Progenitor cell of endocrine pancreas (in vitro differentiated cells): ENCODE results near the gene SLC39A13. TPM values are rescaled to one million over a fixed set of nuclear protein-coding genes. Genes with fewer than 3 reads are reported as not detected.

Source experiments
- DNase-seq: peaks from one replicate; pipeline ENCODE4 v3.0.0; 2021; ENCODE audit warnings: low spot score; ENCODE audit not compliant: unreplicated experiment
- H3K27ac Mint-ChIP-seq: 2 replicates; pipeline ENCODE4 v1.8.0; 2021; ENCODE audit warnings: mild to moderate bottlenecking, moderate library complexity, mixed read lengths
- H3K27me3 Mint-ChIP-seq: 2 replicates; pipeline ENCODE4 v1.8.0; 2021; ENCODE audit warnings: mixed read lengths
- H3K36me3 Mint-ChIP-seq: 2 replicates; pipeline ENCODE4 v1.8.0; 2022; ENCODE audit warnings: mixed read lengths; ENCODE audit not compliant: insufficient read depth
- H3K4me1 Mint-ChIP-seq: 2 replicates; pipeline ENCODE4 v1.8.0; 2021; ENCODE audit warnings: low read depth, mixed read lengths
- H3K4me3 Mint-ChIP-seq: 2 replicates; pipeline ENCODE4 v1.8.0; 2021; ENCODE audit warnings: low read depth, mild to moderate bottlenecking, moderate library complexity, mixed read lengths
- H3K9me3 Mint-ChIP-seq: 2 replicates; pipeline ENCODE4 v1.8.0; 2021; ENCODE audit warnings: low read depth, mixed read lengths
- CTCF ChIP-seq: fragments of 200-600 bp; sonication (generic); IDR thresholded peaks from one replicate; pipeline ENCODE4 v1.5.0; 2021; ENCODE audit warnings: antibody characterized with exemption, mild to moderate bottlenecking; ENCODE audit not compliant: unreplicated experiment
- total RNA-seq: library from RNA; stranded (reverse); gene quantifications from 2 replicates; pipeline ENCODE4 v1.2.1, GENCODE V29; 2021

Gene SLC39A13
- total RNA-seq, 1 donor from 2014 or later: 42.4 TPM

GRCh38 chr11:47361419-47361818 is 47.0 kb upstream of the SLC39A13 start:
- TF ChIP-seq CTCF: no peak
- no peaks in the 10 kb centered on the region for H3K36me3 Mint-ChIP-seq
- DNase-seq: no peak
- H3K27me3 Mint-ChIP-seq: peaks cover 4% of the 10 kb centered on the region
- no peak overlapping the region for H3K4me3 Mint-ChIP-seq
- no peaks in the 10 kb centered on the region for H3K9me3 Mint-ChIP-seq
- peak overlapping the region; percentile 3 for H3K27ac Mint-ChIP-seq
- H3K4me1 Mint-ChIP-seq: no peaks in the 10 kb centered on the region

DNA sequence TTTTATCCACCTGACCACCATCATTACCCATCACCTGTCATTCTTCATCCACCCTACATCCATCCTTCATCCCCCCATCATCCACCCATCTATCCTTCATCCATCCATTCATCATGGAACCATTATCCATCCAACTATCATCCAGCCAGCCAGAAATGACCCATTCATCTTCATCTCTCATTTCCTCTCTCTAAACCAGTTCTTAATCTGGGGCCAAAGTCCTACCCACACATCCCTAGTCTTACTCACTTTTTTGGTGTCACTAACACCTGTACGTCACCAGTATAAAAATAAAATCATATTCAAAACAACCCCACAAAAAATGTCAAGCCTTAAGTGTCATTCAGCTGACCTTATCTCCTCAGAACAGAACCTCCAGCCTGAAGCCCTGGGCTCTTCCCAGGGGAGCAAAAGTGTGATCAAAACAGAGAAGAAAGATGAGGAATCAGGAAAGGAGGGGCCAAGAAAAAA is 42.3 kb upstream of the SLC39A13 start:
- DNase-seq: no peak
- Mint-ChIP-seq H3K27me3 (peaks cover 17% of the 10 kb centered on the region), H3K4me3 (no peak overlapping the region), H3K36me3 (no peaks in the 10 kb centered on the region), H3K4me1 (no peaks in the 10 kb centered on the region), H3K27ac (no peak overlapping the region), H3K9me3 (no peaks in the 10 kb centered on the region)
- no peak for TF ChIP-seq CTCF

GRCh38 chr11:47369676-47370075 is 38.7 kb upstream of the SLC39A13 start:
- H3K36me3 Mint-ChIP-seq: no peaks in the 10 kb centered on the region
- H3K27ac Mint-ChIP-seq: no peak overlapping the region
- no peak for TF ChIP-seq CTCF
- DNase-seq: no peak
- no peaks in the 10 kb centered on the region for H3K4me1 Mint-ChIP-seq
- no peak overlapping the region for H3K4me3 Mint-ChIP-seq
- peaks cover 17% of the 10 kb centered on the region for H3K27me3 Mint-ChIP-seq
- no peaks in the 10 kb centered on the region for H3K9me3 Mint-ChIP-seq

DNA sequence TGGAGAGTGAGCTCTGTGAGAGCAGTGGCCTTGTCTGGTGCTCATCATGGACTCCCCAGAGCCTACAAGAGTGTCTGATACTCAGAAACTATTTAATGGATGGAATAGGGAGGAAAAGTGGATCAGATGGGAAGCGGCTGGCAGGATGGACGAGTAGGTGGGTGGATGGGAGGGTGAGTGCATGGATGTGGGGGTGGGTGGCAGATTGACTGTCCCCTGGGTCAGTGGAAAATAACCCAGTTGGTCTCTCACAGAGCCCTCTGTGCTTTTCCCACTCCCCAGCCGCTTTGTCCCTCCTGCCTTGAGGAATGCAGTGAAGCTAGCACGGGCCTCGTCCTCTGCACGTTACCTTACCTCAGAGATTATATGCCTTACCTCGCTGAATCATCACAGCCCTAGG is 36.0 kb upstream of the SLC39A13 start:
- no peak for DNase-seq
- TF ChIP-seq CTCF: no peak
- no peak overlapping the region for H3K27ac Mint-ChIP-seq
- no peaks in the 10 kb centered on the region for H3K9me3 Mint-ChIP-seq
- peaks cover 9% of the 10 kb centered on the region for H3K27me3 Mint-ChIP-seq
- H3K4me3 Mint-ChIP-seq: no peak overlapping the region
- H3K36me3 Mint-ChIP-seq: no peaks in the 10 kb centered on the region
- H3K4me1 Mint-ChIP-seq: no peaks in the 10 kb centered on the region

GRCh38 chr11:47373876-47374719 is 34.3 kb upstream of the SLC39A13 start:
- H3K36me3 Mint-ChIP-seq: no peaks in the 10 kb centered on the region
- H3K27me3 Mint-ChIP-seq: peaks cover 6% of the 10 kb centered on the region
- H3K27ac Mint-ChIP-seq: no peak overlapping the region
- H3K9me3 Mint-ChIP-seq: no peaks in the 10 kb centered on the region
- peak; percentile 79 for DNase-seq
- H3K4me1 Mint-ChIP-seq: no peaks in the 10 kb centered on the region
- no peak overlapping the region for H3K4me3 Mint-ChIP-seq
- TF ChIP-seq CTCF: peak; percentile 99
